SK-N-SH (cell line): Measurements from ENCODE around the gene KCNJ15. TPM values are rescaled to one million over a fixed set of nuclear protein-coding genes. Genes with fewer than 3 reads are reported as not detected.

Experiments
- CTCF ChIA-PET: fragments of 300-600, 350-600 bp; formaldehyde crosslinking; extraction: SDS; loops from one replicate; lab custom pipeline; 2021; lab: Yijun Ruan, JAX
- POLR2A ChIA-PET: fragments of 350-600 bp; sonication (Branson Sonifier 250); formaldehyde crosslinking; extraction: SDS; loops from one replicate; lab custom pipeline; 2020; ENCODE audit warnings: antibody characterized with exemption, inconsistent platforms; lab: Yijun Ruan, JAX
- DNase-seq: peaks from one replicate; pipeline ENCODE4 v3.0.0; 2012
- H2AFZ ChIP-seq: fragments of 200-600 bp; sonication (generic); 2 replicates; pipeline ENCODE4 v1.8.1; 2016; ENCODE audit warnings: antibody characterized with exemption, mild to moderate bottlenecking, low read depth
- H3F3A ChIP-seq: fragments of 200-600 bp; sonication (generic); replicated peaks from 2 replicates; pipeline ENCODE3; 2016; ENCODE audit warnings: antibody characterized with exemption, mild to moderate bottlenecking; ENCODE audit not compliant: insufficient read depth
- H3K27ac ChIP-seq, 2 experiments: fragments of 200-500 bp in 1 of 2; fragments of 200-600 bp in 1 of 2; sonication (Bioruptor generic) in 1 of 2; sonication (generic), shearing (Covaris generic) in 1 of 2; 2 replicates each; pipeline versions ENCODE4 v1.5.1 to v1.6.1; 2014 to 2016; ENCODE audit warnings: low read depth in 2 of 2, inconsistent platforms in 1 of 2, low read length in 1 of 2, mild to moderate bottlenecking in 1 of 2, mixed read lengths in 1 of 2
- H3K27me3 ChIP-seq: fragments of 200-600 bp; sonication (generic), shearing (Covaris generic); 2 replicates; pipeline ENCODE4 v1.6.1; 2016; ENCODE audit warnings: mixed run types; ENCODE audit not compliant: insufficient read depth
- H3K36me3 ChIP-seq, 2 experiments: fragments of 200-500 bp in 1 of 2; fragments of 200-600 bp in 1 of 2; sonication (Bioruptor generic) in 1 of 2; sonication (generic) in 1 of 2; replicated peaks in 1 of 2; 2 replicates each; pipeline versions ENCODE3 to v1.5.1; 2014 to 2016; ENCODE audit warnings: low read length in 1 of 2, mild to moderate bottlenecking in 1 of 2; ENCODE audit not compliant: insufficient read depth in 2 of 2, control insufficient read depth in 1 of 2
- H3K4me1 ChIP-seq, 2 experiments: fragments of 200-500 bp in 1 of 2; fragments of 200-600 bp in 1 of 2; sonication (Bioruptor generic) in 1 of 2; sonication (generic), shearing (Covaris generic) in 1 of 2; 2 replicates each; pipeline versions ENCODE4 v1.5.1 to v1.6.1; 2014 to 2016; ENCODE audit warnings: low read depth in 1 of 2, low read length in 1 of 2, mixed run types in 1 of 2; ENCODE audit not compliant: insufficient read depth in 2 of 2, control insufficient read depth in 1 of 2
- H3K4me2 ChIP-seq: fragments of 200-600 bp; sonication (generic), shearing (Covaris generic); 2 replicates; pipeline ENCODE4 v1.6.1; 2017; ENCODE audit warnings: mixed run types
- H3K4me3 ChIP-seq, 2 experiments: fragments of 200-500 bp in 1 of 2; fragments of 200-600 bp in 1 of 2; sonication (Bioruptor generic) in 1 of 2; sonication (generic), shearing (Covaris generic) in 1 of 2; 2 replicates each; pipeline versions ENCODE4 v1.5.1 to v1.8.1; 2014 to 2016; ENCODE audit warnings: low read depth in 2 of 2, inconsistent platforms in 1 of 2, low read length in 1 of 2, mild to moderate bottlenecking in 1 of 2, mixed read lengths in 1 of 2, moderate library complexity in 1 of 2
- H3K79me2 ChIP-seq: fragments of 200-600 bp; sonication (generic); 2 replicates; pipeline ENCODE4 v1.8.1; 2017; ENCODE audit warnings: mild to moderate bottlenecking; ENCODE audit not compliant: insufficient read depth
- H3K9ac ChIP-seq: fragments of 200-600 bp; sonication (generic); 2 replicates; pipeline ENCODE4 v1.6.1; 2017; ENCODE audit warnings: mixed run types
- H3K9me2 ChIP-seq: fragments of 200-600 bp; sonication (generic); 2 replicates; pipeline ENCODE4 v1.6.1; 2017; ENCODE audit warnings: mixed run types
- H3K9me3 ChIP-seq: fragments of 200-600 bp; sonication (generic); 2 replicates; pipeline ENCODE4 v1.6.1; 2017; ENCODE audit warnings: mixed run types, mild to moderate bottlenecking, moderate library complexity
- H4K20me1 ChIP-seq: fragments of 200-600 bp; sonication (generic); 2 replicates; pipeline ENCODE4 v1.6.1; 2017; ENCODE audit warnings: mild to moderate bottlenecking, mixed run types; ENCODE audit not compliant: insufficient read depth
- ELF1 ChIP-seq: IDR thresholded peaks from 2 replicates; pipeline ENCODE4 v1.4.0; 2012
- EP300 ChIP-seq, 2 experiments: IDR thresholded peaks; 2 replicates each; pipeline versions ENCODE4 v1.4.0 to v1.6.1; 2012; ENCODE audit warnings: borderline replicate concordance in 1 of 2, low read depth in 1 of 2, low read length in 1 of 2
- FOXJ3 ChIP-seq: sonication (generic); formaldehyde crosslinking; IDR thresholded peaks from 2 replicates; pipeline ENCODE4 v1.5.1; 2020; ENCODE audit warnings: mild to moderate bottlenecking, missing genetic modification reagents
- GABPA ChIP-seq: IDR thresholded peaks from 2 replicates; pipeline ENCODE4 v1.4.0; 2012; ENCODE audit warnings: low read depth, mild to moderate bottlenecking
- GATA2 ChIP-seq: sonication (generic); formaldehyde crosslinking; IDR thresholded peaks from 2 replicates; pipeline ENCODE4 v1.5.0; 2020; ENCODE audit warnings: mild to moderate bottlenecking, missing genetic modification reagents
- MEF2A ChIP-seq: IDR thresholded peaks from 2 replicates; pipeline ENCODE4 v1.4.0; 2012; ENCODE audit warnings: low read depth, borderline replicate concordance
- NFIC ChIP-seq: IDR thresholded peaks from 2 replicates; pipeline ENCODE4 v1.4.0; 2012; ENCODE audit warnings: borderline replicate concordance
- RAD21 ChIP-seq: IDR thresholded peaks from 2 replicates; pipeline ENCODE4 v1.6.1; 2012; ENCODE audit warnings: mild to moderate bottlenecking, low read length
- RFX5 ChIP-seq: IDR thresholded peaks from 2 replicates; pipeline ENCODE4 v1.6.1; 2012; ENCODE audit warnings: mild to moderate bottlenecking, improper control_type of control experiment, low read length
- RXRA ChIP-seq: IDR thresholded peaks from 2 replicates; pipeline ENCODE4 v1.4.0; 2012; ENCODE audit warnings: low read depth, mild to moderate bottlenecking, borderline replicate concordance
- SIN3A ChIP-seq: IDR thresholded peaks from 2 replicates; pipeline ENCODE4 v1.6.1; 2012; ENCODE audit warnings: low read depth, mild to moderate bottlenecking, low read length, moderate library complexity, borderline replicate concordance
- SMC3 ChIP-seq: IDR thresholded peaks from 2 replicates; pipeline ENCODE4 v1.6.1; 2012; ENCODE audit warnings: low read depth, low read length, improper control_type of control experiment
- TAF1 ChIP-seq: IDR thresholded peaks from 2 replicates; pipeline ENCODE4 v1.6.1; 2012; ENCODE audit warnings: low read depth, mild to moderate bottlenecking, low read length, moderate library complexity, borderline replicate concordance
- TCF12 ChIP-seq: IDR thresholded peaks from 2 replicates; pipeline ENCODE4 v1.4.0; 2012
- ZBTB33 ChIP-seq: IDR thresholded peaks from 2 replicates; pipeline ENCODE4 v1.4.0; 2012; ENCODE audit warnings: low read depth, borderline replicate concordance
- WGBS: methylation state at CpG from one replicate; pipeline ENCODE4 v1.1.6; 2017; ENCODE audit warnings: low lambda C conversion rate; 5-methylcytosine and 5-hydroxymethylcytosine counted together
- polyA plus RNA-seq, 3 experiments: library from polyadenylated mRNA; depleted of rRNA; stranded (reverse); fragments of >200 nt; gene quantifications; 2 replicates each; pipeline ENCODE4 v1.2.3, GENCODE V29; 2012
- TF ChIP-seq, protein P1 (sequence below): IDR thresholded peaks from 2 replicates; pipeline ENCODE4 v1.4.0; 2012; ENCODE audit warnings: low read depth
- TF ChIP-seq, protein P2 (sequence below): fragments of 150-350 bp; IDR thresholded peaks from 2 replicates; pipeline ENCODE4 v1.6.1; 2016; ENCODE audit warnings: mild to moderate bottlenecking, low read depth, low read length
- TF ChIP-seq, protein P3 (sequence below): IDR thresholded peaks from 2 replicates; pipeline ENCODE4 v1.4.0; 2012; ENCODE audit warnings: low read depth, borderline replicate concordance

The KCNJ15 gene
- polyA plus RNA-seq, 1 of the 3 experiments (the other 2 are of a cell fraction), result 0.03 TPM

DNA sequence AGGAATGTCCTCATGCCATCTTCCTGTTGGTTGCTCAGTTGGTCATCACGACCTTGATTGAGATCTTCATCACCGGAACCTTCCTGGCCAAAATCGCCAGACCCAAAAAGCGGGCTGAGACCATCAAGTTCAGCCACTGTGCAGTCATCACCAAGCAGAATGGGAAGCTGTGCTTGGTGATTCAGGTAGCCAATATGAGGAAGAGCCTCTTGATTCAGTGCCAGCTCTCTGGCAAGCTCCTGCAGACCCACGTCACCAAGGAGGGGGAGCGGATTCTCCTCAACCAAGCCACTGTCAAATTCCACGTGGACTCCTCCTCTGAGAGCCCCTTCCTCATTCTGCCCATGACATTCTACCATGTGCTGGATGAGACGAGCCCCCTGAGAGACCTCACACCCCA lies 42.9 kb downstream of the KCNJ15 start:
- TF ChIP-seq FOXJ3 (CRISPR knock-in tag) (no peak), MEF2A (no peak), SMC3 (no peak), TCF12 (no peak), RFX5 (no peak), RXRA (no peak), TAF1 (no peak), ELF1 (no peak), EP300 (IDR thresholded peaks at IDR 0.05; ENCODE audit: borderline replicate concordance in 1 of 2, low read depth in 1 of 2, low read length in 1 of 2) (no peak), RAD21 (no peak), NFIC (no peak), ZBTB33 (no peak), SIN3A (no peak), GABPA (no peak), GATA2 (CRISPR knock-in tag) (no peak)
- TF ChIP-seq, protein P1, sequence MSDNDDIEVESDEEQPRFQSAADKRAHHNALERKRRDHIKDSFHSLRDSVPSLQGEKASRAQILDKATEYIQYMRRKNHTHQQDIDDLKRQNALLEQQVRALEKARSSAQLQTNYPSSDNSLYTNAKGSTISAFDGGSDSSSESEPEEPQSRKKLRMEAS, result no peak
- TF ChIP-seq, protein P2, sequence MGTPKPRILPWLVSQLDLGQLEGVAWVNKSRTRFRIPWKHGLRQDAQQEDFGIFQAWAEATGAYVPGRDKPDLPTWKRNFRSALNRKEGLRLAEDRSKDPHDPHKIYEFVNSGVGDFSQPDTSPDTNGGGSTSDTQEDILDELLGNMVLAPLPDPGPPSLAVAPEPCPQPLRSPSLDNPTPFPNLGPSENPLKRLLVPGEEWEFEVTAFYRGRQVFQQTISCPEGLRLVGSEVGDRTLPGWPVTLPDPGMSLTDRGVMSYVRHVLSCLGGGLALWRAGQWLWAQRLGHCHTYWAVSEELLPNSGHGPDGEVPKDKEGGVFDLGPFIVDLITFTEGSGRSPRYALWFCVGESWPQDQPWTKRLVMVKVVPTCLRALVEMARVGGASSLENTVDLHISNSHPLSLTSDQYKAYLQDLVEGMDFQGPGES, result no peak
- TF ChIP-seq, protein P3, sequence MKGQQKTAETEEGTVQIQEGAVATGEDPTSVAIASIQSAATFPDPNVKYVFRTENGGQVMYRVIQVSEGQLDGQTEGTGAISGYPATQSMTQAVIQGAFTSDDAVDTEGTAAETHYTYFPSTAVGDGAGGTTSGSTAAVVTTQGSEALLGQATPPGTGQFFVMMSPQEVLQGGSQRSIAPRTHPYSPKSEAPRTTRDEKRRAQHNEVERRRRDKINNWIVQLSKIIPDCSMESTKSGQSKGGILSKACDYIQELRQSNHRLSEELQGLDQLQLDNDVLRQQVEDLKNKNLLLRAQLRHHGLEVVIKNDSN, result no peak
- H3K9ac ChIP-seq, result no peak overlapping the region
- peaks cover 0 to 3% of the 10 kb centered on the region in 2 experiments; a peak in 1 of 4 replicates for H3K4me1 ChIP-seq
- CTCF ChIA-PET, result no interaction called here
- H3K9me3 ChIP-seq, result no peaks in the 10 kb centered on the region
- H3K27me3 ChIP-seq, result no peaks in the 10 kb centered on the region
- no peaks in the 10 kb centered on the region for H3K79me2 ChIP-seq
- no peaks in the 10 kb centered on the region for H3K36me3 ChIP-seq
- no peaks in the 10 kb centered on the region for H4K20me1 ChIP-seq
- H3K9me2 ChIP-seq, result no peaks in the 10 kb centered on the region
- no peak overlapping the region for H3K4me3 ChIP-seq
- WGBS, result 73% methylated on average over 7 of the region's 8 CpGs
- H3K27ac ChIP-seq, result no peak overlapping the region
- no peak overlapping the region for H2AFZ ChIP-seq
- no peak for DNase-seq
- H3K4me2 ChIP-seq, result no peak overlapping the region
- POLR2A ChIA-PET, result no interaction called here
- H3F3A ChIP-seq, result peaks cover 3% of the 10 kb centered on the region
